ENCODE results near the gene OPCML. TPM values are rescaled to one million over a fixed set of nuclear protein-coding genes. Genes with fewer than 3 reads are reported as not detected.

The OPCML gene
- polyA plus RNA-seq, 3 donors, result not detected

- Histone ChIP-seq H2AFZ (ENCODE audit: insufficient read depth, low read depth, low read length, poor library complexity, severe bottlenecking) (no peak overlapping the region), H3K4me2 (replicated peaks; ENCODE audit: extremely low read depth, low read length, poor library complexity, severe bottlenecking) (no peak overlapping the region), H3K36me3 (replicated peaks in 1 of 2; ENCODE audit: control insufficient read depth in 1 of 2, insufficient read depth in 2 of 2, low read length in 2 of 2) (no peaks in the 10 kb centered on the region), H3K27me3 (ENCODE audit: control insufficient read depth in 2 of 2, insufficient read depth in 2 of 2, low read length in 2 of 2) (peaks cover 5 to 11% of the 10 kb centered on the region in 2 donors), H3K4me1 (ENCODE audit: control insufficient read depth in 1 of 2, insufficient read depth in 2 of 2, low read length in 2 of 2) (peaks cover 5 to 11% of the 10 kb centered on the region in 2 donors), H4K20me1 (ENCODE audit: insufficient read depth, low read length) (no peaks in the 10 kb centered on the region), H3K27ac (ENCODE audit: low read depth in 1 of 2, low read length in 2 of 2) (no peak overlapping the region), H3K9ac (ENCODE audit: insufficient read depth, low read length, poor library complexity, severe bottlenecking) (no peak overlapping the region), H3K4me3 (replicated peaks in 1 of 3; ENCODE audit: low read depth in 2 of 3, low read length in 3 of 3) (no peak overlapping the region), H3K79me2 (ENCODE audit: insufficient read depth, low read length) (no peaks in the 10 kb centered on the region), H3K9me3 (replicated peaks in 1 of 2; ENCODE audit: control insufficient read depth in 1 of 2, insufficient read depth in 1 of 2, low read length in 2 of 2) (no peaks in the 10 kb centered on the region)
- no peaks in the 10 kb centered on the region for H3K36me3 Mint-ChIP-seq
- peaks cover 7 to 28% (median 12%) of the 10 kb centered on the region in 3 donors for H3K27me3 Mint-ChIP-seq (ENCODE audit: low read depth in 3 of 3)
- WGBS (ENCODE audit: insufficient coverage), result 27% methylated on average over 17 of the region's 24 CpGs
- no peak overlapping the region for H3K27ac Mint-ChIP-seq
- H3K4me3 Mint-ChIP-seq, result peak overlapping the region in 1 of 2 donors; percentile 1
- peaks cover 0 to 3% (median 0%) of the 10 kb centered on the region in 7 donors for H3K9me3 Mint-ChIP-seq
- intact Hi-C loops (cut with micrococcal nuclease), result no loop called here
- DNase-seq, result peak in 1 of 3 donors; percentile 13
- TF ChIP-seq, protein P1, sequence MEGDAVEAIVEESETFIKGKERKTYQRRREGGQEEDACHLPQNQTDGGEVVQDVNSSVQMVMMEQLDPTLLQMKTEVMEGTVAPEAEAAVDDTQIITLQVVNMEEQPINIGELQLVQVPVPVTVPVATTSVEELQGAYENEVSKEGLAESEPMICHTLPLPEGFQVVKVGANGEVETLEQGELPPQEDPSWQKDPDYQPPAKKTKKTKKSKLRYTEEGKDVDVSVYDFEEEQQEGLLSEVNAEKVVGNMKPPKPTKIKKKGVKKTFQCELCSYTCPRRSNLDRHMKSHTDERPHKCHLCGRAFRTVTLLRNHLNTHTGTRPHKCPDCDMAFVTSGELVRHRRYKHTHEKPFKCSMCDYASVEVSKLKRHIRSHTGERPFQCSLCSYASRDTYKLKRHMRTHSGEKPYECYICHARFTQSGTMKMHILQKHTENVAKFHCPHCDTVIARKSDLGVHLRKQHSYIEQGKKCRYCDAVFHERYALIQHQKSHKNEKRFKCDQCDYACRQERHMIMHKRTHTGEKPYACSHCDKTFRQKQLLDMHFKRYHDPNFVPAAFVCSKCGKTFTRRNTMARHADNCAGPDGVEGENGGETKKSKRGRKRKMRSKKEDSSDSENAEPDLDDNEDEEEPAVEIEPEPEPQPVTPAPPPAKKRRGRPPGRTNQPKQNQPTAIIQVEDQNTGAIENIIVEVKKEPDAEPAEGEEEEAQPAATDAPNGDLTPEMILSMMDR (IDR thresholded peaks at IDR 0.05), result peak; percentile 73
- H3K4me1 Mint-ChIP-seq, result peaks cover 3% of the 10 kb centered on the region
Measured at GRCh38 chr11:133078591-133079404, 453.5 kb downstream of the OPCML start.

GRCh38 chr11:133078012-133078411 lies 454.3 kb downstream of the OPCML start:
- WGBS (ENCODE audit: insufficient coverage), result 93% methylated on average over 9 of the region's 16 CpGs
- Histone ChIP-seq H3K4me1 (ENCODE audit: control insufficient read depth in 1 of 2, insufficient read depth in 2 of 2, low read length in 2 of 2) (peaks cover 1 to 6% of the 10 kb centered on the region in 2 donors), H3K9ac (ENCODE audit: insufficient read depth, low read length, poor library complexity, severe bottlenecking) (no peak overlapping the region), H3K27ac (ENCODE audit: low read depth in 1 of 2, low read length in 2 of 2) (no peak overlapping the region), H3K9me3 (replicated peaks in 1 of 2; ENCODE audit: control insufficient read depth in 1 of 2, insufficient read depth in 1 of 2, low read length in 2 of 2) (no peaks in the 10 kb centered on the region), H3K4me3 (replicated peaks in 1 of 3; ENCODE audit: low read depth in 2 of 3, low read length in 3 of 3) (no peak overlapping the region), H3K27me3 (ENCODE audit: control insufficient read depth in 2 of 2, insufficient read depth in 2 of 2, low read length in 2 of 2) (peaks cover 0 to 3% of the 10 kb centered on the region in 2 donors), H3K36me3 (replicated peaks in 1 of 2; ENCODE audit: control insufficient read depth in 1 of 2, insufficient read depth in 2 of 2, low read length in 2 of 2) (no peaks in the 10 kb centered on the region), H3K79me2 (ENCODE audit: insufficient read depth, low read length) (no peaks in the 10 kb centered on the region), H2AFZ (ENCODE audit: insufficient read depth, low read depth, low read length, poor library complexity, severe bottlenecking) (no peak overlapping the region), H3K4me2 (replicated peaks; ENCODE audit: extremely low read depth, low read length, poor library complexity, severe bottlenecking) (no peak overlapping the region), H4K20me1 (ENCODE audit: insufficient read depth, low read length) (no peaks in the 10 kb centered on the region)
- no peak for DNase-seq
- Mint-ChIP-seq H3K4me1 (peaks cover 1% of the 10 kb centered on the region), H3K36me3 (no peaks in the 10 kb centered on the region), H3K9me3 (no peaks in the 10 kb centered on the region), H3K4me3 (no peak overlapping the region), H3K27ac (no peak overlapping the region), H3K27me3 (ENCODE audit: low read depth in 3 of 3) (peaks cover 2 to 20% (median 10%) of the 10 kb centered on the region in 3 donors)
- intact Hi-C loops (cut with micrococcal nuclease), result no loop called here
- TF ChIP-seq, protein P1 (IDR thresholded peaks at IDR 0.05), result no peak
